Stomach smooth muscle (tissue), 2 donors: ENCODE measurements around the gene GRM1.

Source experiments
- H3K27ac ChIP-seq: one replicate; pipeline ENCODE4 v1.7.0; 2013; ENCODE audit warnings: mild to moderate bottlenecking, low read length, inconsistent platforms
- H3K27me3 ChIP-seq, 2 donors: one replicate each; pipeline ENCODE4 v1.7.0; 2013; ENCODE audit warnings: low read length in 2 of 2; ENCODE audit not compliant: insufficient read depth in 2 of 2, control insufficient read depth in 1 of 2
- H3K36me3 ChIP-seq, 2 donors: one replicate each; pipeline ENCODE4 v1.7.0; 2013; ENCODE audit warnings: low read length in 2 of 2; ENCODE audit not compliant: control insufficient read depth in 2 of 2, insufficient read depth in 2 of 2
- H3K4me1 ChIP-seq: one replicate; pipeline ENCODE4 v1.7.0; 2013; ENCODE audit warnings: low read length; ENCODE audit not compliant: control insufficient read depth, insufficient read depth
- H3K4me3 ChIP-seq, 2 donors: one replicate each; pipeline ENCODE4 v1.7.0; 2013; ENCODE audit warnings: low read length in 2 of 2
- H3K9ac ChIP-seq, 2 donors: one replicate each; pipeline ENCODE4 v1.7.0; 2013; ENCODE audit warnings: low read length in 2 of 2, mild to moderate bottlenecking in 1 of 2
- H3K9me3 ChIP-seq, 2 donors: one replicate each; pipeline ENCODE4 v1.7.0; 2013; ENCODE audit warnings: low read length in 2 of 2; ENCODE audit not compliant: control insufficient read depth in 2 of 2
- donor health status: healthy.
- donor health status: Pancreatic carcinoma.

Gene GRM1

GRCh38 chr6:146190581-146190980, 161.7 kb downstream of the GRM1 start:
- Histone ChIP-seq H3K27ac (no peak overlapping the region), H3K9me3 (no peaks in the 10 kb centered on the region), H3K27me3 (no peaks in the 10 kb centered on the region), H3K4me3 (no peak overlapping the region), H3K4me1 (no peaks in the 10 kb centered on the region), H3K36me3 (no peaks in the 10 kb centered on the region), H3K9ac (no peak overlapping the region)

GRCh38 chr6:146191166-146191565, 162.3 kb downstream of the GRM1 start:
- Histone ChIP-seq H3K4me1 (no peaks in the 10 kb centered on the region), H3K9me3 (no peaks in the 10 kb centered on the region), H3K4me3 (no peak overlapping the region), H3K27me3 (no peaks in the 10 kb centered on the region), H3K36me3 (no peaks in the 10 kb centered on the region), H3K9ac (no peak overlapping the region), H3K27ac (no peak overlapping the region)

GRCh38 chr6:146191612-146192011, 162.8 kb downstream of the GRM1 start:
- Histone ChIP-seq H3K27ac (no peak overlapping the region), H3K9ac (no peak overlapping the region), H3K4me3 (no peak overlapping the region), H3K9me3 (no peaks in the 10 kb centered on the region), H3K27me3 (no peaks in the 10 kb centered on the region), H3K36me3 (no peaks in the 10 kb centered on the region), H3K4me1 (no peaks in the 10 kb centered on the region)

DNA sequence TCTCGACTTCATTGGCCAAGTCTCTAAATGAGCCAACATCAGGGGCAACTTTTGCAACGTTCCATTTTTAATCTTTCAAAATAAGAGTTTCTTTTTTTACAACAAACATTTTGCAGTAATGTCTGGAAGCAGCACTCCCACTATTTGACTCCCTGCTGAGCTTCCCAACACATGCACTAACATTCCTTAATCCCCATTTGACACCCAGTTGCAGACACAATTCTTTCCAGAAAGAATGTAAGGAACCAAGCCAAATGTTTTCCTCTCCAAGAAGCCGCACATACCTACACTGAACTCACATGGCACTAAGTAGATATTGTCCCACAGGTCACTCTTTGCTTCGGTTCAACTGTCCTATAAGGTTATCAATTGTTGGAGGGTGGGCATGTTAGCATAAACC, 165.6 kb downstream of the GRM1 start:
- H3K27me3 ChIP-seq: no peaks in the 10 kb centered on the region
- H3K4me1 ChIP-seq: no peaks in the 10 kb centered on the region
- H3K27ac ChIP-seq: no peak overlapping the region
- no peaks in the 10 kb centered on the region for H3K9me3 ChIP-seq
- H3K4me3 ChIP-seq: no peak overlapping the region
- no peak overlapping the region for H3K9ac ChIP-seq
- H3K36me3 ChIP-seq: no peaks in the 10 kb centered on the region

- Histone ChIP-seq H3K9me3 (no peaks in the 10 kb centered on the region), H3K36me3 (no peaks in the 10 kb centered on the region), H3K4me1 (no peaks in the 10 kb centered on the region), H3K27ac (no peak overlapping the region), H3K4me3 (no peak overlapping the region), H3K27me3 (no peaks in the 10 kb centered on the region), H3K9ac (no peak overlapping the region)
Observed at GRCh38 chr6:146200176-146200575, 171.3 kb downstream of the GRM1 start.

GRCh38 chr6:146202570-146202969, 173.7 kb downstream of the GRM1 start:
- Histone ChIP-seq H3K27me3 (no peaks in the 10 kb centered on the region), H3K27ac (no peak overlapping the region), H3K36me3 (no peaks in the 10 kb centered on the region), H3K4me3 (no peak overlapping the region), H3K4me1 (no peaks in the 10 kb centered on the region), H3K9me3 (peaks cover 0 to 2% of the 10 kb centered on the region in 2 donors), H3K9ac (no peak overlapping the region)

- Histone ChIP-seq H3K27ac (no peak overlapping the region), H3K4me1 (no peaks in the 10 kb centered on the region), H3K9ac (no peak overlapping the region), H3K9me3 (peaks cover 0 to 2% of the 10 kb centered on the region in 2 donors), H3K4me3 (no peak overlapping the region), H3K27me3 (no peaks in the 10 kb centered on the region), H3K36me3 (no peaks in the 10 kb centered on the region)
Observed at GRCh38 chr6:146209942-146210341, 181.1 kb downstream of the GRM1 start.

GRCh38 chr6:146210406-146211083, 181.7 kb downstream of the GRM1 start:
- no peaks in the 10 kb centered on the region for H3K36me3 ChIP-seq
- H3K9me3 ChIP-seq: peaks cover 0 to 2% of the 10 kb centered on the region in 2 donors
- no peaks in the 10 kb centered on the region for H3K4me1 ChIP-seq
- H3K27me3 ChIP-seq: no peaks in the 10 kb centered on the region
- no peak overlapping the region for H3K4me3 ChIP-seq
- H3K9ac ChIP-seq: no peak overlapping the region
- H3K27ac ChIP-seq: no peak overlapping the region

DNA sequence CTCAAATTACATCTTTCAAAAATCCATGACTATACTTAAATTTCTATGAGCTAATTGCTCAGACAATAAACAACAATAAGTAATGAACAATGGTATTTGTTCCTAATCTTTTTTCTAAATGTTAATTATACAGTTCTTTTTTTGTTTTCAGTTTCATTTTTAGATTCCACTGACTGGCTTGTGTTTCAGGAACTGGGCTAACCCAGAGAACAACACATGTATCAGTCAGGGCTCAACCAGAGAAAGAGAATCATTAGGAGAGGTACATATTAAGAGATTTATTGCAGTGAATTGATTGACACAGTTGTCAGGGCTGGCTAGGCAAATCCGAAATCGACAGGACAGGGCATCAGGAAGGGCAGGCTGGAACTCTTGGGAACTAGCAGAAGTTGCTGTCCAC, 182.8 kb downstream of the GRM1 start:
- no peaks in the 10 kb centered on the region for H3K27me3 ChIP-seq
- no peak overlapping the region for H3K4me3 ChIP-seq
- peaks cover 0 to 2% of the 10 kb centered on the region in 2 donors for H3K9me3 ChIP-seq
- H3K4me1 ChIP-seq: no peaks in the 10 kb centered on the region
- no peak overlapping the region for H3K9ac ChIP-seq
- no peaks in the 10 kb centered on the region for H3K36me3 ChIP-seq
- no peak overlapping the region for H3K27ac ChIP-seq

- no peak overlapping the region for H3K9ac ChIP-seq
- no peaks in the 10 kb centered on the region for H3K27me3 ChIP-seq
- no peaks in the 10 kb centered on the region for H3K36me3 ChIP-seq
Observed at GRCh38 chr6:146212781-146213180, 183.9 kb downstream of the GRM1 start.

GRCh38 chr6:146219101-146219500, 190.2 kb downstream of the GRM1 start:
- H3K4me1 ChIP-seq: no peaks in the 10 kb centered on the region
- H3K27ac ChIP-seq: no peak overlapping the region
- H3K9ac ChIP-seq: no peak overlapping the region
- H3K9me3 ChIP-seq: peaks cover 0 to 3% of the 10 kb centered on the region in 2 donors
- H3K4me3 ChIP-seq: no peak overlapping the region
- no peaks in the 10 kb centered on the region for H3K27me3 ChIP-seq
- no peaks in the 10 kb centered on the region for H3K36me3 ChIP-seq

More at GRCh38 chr6:146212781-146213180, 183.9 kb downstream of the GRM1 start:
- Histone ChIP-seq H3K4me3 (no peak overlapping the region), H3K4me1 (no peaks in the 10 kb centered on the region), H3K9me3 (no peaks in the 10 kb centered on the region), H3K27ac (no peak overlapping the region)
